GM18526 (cell line): Measurements from ENCODE around the gene RFLNA.

Experiments
- POLR2A ChIP-seq: IDR thresholded peaks from 3 replicates; pipeline ENCODE4 v1.6.1; 2011; ENCODE audit not compliant: insufficient read length; ENCODE audit errors: extremely low read depth

Gene RFLNA, protein sequence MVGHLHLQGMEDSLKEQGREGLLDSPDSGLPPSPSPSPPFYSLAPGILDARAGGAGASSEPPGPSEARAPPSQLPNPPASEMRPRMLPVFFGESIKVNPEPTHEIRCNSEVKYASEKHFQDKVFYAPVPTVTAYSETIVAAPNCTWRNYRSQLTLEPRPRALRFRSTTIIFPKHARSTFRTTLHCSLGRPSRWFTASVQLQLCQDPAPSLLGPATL

DNA sequence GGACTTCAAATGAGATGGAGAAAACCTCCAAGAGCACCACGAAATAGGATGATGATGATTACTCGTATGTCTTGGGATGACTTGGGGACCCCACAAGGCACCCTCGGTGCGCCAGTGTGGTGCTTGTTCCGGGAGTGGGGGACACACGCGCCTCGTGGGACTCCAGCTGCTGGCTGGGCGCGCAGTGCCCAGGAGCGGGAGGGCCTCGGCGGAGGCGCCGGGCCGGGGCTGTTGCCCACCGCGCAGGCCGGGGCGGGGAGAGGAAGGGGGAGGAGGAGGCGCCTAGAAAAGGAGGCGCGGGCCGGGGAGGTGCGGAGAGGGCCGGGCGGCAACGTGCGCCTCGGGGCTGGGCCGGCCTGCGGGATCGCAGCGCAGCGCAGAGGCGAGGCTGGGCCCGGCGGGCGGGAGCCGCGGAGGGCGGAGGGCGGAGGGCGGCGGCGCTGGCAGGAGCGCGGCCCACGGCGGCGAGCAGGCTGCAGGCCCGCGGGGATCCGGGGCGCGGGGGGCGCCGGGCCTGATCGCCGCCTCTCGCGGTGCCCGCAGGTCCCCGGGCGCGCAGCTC lies at the start of gene RFLNA:
Gene RFLNA (plus strand): TSS at position 314 of the 562 bp plus-strand sequence. CDS start 337 bp downstream, outside the sequence.
- no peak for TF ChIP-seq POLR2A

DNA sequence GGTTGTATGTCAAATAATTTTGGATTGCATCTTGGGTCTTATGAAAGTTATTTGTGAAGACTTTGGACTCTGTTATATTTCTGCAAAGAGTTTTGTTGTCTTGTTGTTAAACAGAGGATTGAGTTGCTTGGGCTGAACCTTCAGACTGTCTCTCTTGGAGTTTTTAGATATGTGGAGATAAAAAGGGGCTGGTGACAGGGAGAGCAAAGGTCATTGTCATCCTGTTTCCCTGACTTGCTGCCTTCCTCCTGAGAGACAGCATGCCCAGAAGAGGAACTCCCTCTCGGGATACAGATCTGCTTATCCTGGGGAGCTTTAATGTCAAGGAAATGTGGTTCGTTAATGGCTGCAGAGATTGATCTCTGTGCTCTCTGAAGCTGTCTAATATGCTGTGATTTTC lies 47.6 kb upstream of the RFLNA start:
- TF ChIP-seq POLR2A, result no peak

DNA sequence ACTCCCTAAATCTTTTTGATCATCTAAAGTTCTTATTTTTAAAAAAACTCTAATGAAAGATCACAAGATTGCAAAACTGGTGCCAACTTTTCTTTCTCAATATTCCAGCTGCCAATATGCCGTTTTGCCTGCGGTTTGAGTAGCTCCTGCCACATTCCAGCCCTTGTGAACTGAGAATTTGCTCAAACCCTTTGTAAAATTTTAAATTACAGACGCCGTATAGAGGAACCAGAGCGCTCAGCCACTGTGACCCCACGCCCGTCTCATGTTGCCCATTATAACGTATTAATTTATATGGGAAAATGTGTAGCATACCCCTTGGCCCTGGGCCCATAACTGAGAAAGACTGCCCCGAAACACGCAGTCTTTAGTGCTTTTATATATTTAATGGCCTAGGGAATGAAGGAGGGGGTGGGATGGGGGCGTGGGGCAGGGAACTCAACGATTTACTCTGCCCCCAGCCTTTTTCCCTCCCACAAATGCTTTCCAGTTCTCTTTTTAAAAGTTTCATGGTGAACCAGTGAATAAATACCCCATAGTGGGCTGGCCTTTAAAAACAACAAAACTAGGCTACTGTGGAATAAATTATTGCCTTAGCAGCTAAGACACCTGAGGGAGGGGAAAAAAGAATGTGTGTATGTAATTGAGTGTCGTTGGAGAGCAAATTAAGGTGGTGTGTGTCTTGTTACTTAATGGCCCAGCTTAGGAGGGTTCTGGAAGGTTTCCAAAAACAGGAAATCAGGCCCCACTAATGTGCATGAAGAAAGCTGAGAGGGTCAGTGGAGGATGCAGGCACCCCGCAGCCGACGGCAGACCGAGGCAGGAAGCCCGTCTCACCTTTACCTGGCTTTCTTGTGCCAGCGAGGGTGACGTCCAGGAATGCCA lies 45.7 kb upstream of the RFLNA start:
- no peak for TF ChIP-seq POLR2A

DNA sequence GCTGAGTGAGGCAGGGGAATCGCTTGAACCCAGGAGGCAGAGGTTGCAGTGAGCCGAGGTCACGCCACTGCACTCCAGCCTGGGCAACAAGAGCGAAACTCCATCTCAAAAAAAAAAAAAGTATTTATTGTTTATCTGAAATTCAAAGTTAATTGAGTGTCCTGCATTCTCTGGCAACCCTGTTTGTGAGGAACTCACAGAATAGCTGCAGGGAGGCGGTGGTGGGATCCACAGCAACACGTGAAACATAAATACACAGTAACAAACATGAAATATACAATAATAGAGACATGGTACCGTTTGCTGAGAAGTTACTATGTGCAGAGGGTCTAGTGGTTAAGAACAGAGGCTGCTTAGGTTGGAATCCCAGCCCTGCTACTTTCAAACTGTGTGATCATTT lies 43.7 kb upstream of the RFLNA start:
- TF ChIP-seq POLR2A, result no peak

DNA sequence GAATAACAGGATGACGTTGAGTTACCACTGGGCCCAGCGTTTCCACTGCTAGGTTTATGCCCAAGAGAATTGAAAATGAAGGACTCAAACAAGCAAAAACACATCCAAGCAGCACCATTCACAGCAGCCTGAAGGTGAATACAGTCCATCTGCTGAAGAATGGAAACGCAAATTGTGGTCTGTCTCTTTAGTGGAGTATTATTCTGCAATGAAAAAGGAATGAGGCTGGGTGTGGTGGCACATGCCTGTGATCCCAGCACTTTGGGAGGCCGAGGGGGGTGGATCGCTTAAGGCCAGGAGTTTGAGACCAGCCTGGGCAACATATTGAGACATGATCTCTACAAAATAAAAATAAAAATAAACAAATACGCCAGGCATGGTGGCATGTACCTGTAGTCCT lies 41.9 kb upstream of the RFLNA start:
- TF ChIP-seq POLR2A, result no peak

DNA sequence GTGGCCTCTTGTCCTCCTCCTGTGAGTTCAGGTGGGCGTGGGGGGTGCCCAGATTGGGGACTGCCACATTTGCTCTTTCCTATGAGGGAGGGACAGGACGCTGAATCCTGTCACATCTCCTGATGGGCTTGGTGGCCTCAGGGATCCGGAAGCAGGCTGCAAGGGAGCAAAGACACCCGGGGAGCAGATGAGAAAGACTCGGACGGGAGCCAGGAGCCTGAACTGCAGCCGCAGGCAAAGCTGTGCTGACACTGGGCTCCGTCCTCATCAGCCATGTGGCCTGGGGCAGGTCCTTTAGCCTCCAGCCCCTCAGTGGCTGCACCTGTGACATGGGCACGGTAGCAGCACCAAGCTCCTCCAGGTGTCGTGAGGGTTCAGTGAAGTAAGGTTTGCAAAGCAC lies 40.8 kb upstream of the RFLNA start:
- TF ChIP-seq POLR2A, result no peak

DNA sequence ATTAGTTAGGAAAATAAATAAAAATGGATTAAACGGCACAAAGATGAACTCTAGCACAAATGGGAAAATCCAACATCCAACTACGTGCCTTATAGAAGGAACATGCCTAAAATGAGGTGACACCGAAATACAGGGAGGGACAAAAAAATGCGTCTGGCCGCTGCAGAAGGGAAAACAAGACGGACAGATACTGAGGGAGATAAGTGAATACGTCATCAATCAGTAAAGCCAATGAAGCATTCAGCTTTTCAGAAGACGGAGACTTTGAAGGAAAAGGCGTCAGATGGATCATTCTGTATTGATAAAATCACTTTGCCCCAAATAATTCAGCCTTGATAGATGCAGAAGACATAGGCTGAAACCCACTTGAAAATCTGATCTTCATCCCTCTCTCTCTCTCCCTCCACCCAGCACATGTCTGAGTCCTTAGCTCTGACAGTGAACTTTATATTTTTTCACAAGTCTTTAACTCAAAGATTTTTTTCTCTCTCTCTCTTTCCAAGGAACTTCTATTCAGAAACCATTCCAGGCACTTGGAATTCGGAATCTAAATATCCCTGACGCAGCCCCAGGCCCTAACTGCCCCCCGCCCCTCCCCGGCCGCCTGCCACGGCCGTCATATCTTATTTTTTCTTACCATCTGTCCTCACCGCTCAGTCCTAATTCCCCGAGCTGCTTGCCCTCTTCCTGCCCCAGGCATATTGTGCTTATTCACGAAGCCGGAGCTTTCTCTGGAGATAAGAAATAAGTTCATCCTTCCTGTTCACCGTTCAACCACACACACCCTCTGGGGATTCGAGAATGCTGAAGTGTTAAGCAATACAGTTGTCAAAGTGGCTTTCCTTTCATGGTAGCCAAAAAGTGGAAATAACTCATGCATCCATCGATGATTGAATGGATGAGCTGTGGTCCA lies 35.5 kb upstream of the RFLNA start:
- TF ChIP-seq POLR2A, result no peak

DNA sequence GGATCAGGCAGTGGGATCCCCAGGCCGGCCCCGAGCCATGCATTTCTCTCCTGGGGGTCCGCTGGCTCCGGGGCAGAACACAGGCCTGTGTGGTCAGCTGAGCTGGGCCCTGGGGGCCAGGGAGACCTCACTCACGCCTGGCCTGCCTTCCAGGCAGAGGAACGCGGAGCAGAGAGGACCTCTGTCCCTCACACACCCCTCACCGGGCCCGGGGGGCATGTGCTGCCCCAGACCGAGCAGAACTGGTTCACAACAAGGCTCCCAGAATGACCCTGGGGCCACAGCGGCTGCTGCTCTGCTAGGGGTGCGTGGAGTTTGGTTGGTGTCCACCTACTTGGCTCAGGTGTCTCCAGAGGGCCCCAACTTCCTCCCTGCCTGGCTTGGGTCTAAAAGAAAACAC lies 33.0 kb upstream of the RFLNA start:
- no peak for TF ChIP-seq POLR2A

DNA sequence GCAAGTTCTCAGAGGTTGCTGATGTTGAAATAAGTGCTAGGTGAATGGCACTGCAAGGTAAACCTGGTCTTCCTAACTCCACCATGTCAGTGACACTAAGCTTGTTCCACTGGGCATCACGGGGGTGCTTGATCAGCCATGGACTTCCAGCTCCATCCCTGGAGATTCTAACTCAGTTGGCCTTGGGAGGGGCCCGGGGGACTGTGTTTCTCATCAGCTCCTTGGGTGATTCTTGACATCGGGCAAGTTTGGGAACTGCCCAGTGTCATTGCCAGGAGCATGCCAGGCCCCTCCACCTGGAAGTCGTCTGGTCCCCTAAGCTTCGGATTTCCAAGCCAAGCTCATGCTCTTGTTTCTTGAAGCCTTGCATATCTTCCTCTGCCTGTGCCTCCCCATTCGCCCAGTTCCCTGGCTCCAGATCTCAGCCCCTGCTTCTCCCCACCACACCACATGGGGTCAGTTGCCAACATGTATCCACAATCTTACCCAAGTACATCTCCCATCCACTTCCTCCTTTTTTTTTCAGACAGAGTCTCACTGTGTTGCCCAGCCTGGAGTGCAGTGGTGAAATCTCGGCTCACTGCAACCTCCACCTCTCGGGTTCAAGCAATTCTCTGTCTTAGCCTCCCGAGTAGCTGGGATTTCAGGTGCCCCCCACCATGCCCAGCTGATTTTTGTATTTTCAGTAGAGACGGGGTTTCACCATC lies 30.7 kb upstream of the RFLNA start:
- no peak for TF ChIP-seq POLR2A

DNA sequence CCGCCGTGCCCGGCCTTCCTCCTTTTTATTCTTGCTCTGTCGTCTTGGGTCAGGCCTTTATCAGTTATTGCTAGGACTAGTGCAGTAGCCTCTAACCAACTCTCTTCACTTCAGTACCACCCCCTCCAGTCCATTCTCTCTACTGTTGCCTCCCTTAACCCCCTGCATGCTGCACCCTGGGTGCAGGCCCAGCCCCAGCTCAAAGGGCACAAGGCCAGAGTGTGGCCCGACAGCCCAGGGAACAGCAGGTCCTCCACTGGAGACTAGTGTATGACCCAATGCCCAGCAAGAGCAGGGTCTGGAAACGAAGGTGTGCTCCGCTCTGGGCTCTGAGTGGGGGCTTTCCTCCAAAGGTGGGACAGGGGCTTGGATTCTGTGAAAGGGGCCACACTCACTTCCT lies 30.0 kb upstream of the RFLNA start:
- TF ChIP-seq POLR2A, result no peak

DNA sequence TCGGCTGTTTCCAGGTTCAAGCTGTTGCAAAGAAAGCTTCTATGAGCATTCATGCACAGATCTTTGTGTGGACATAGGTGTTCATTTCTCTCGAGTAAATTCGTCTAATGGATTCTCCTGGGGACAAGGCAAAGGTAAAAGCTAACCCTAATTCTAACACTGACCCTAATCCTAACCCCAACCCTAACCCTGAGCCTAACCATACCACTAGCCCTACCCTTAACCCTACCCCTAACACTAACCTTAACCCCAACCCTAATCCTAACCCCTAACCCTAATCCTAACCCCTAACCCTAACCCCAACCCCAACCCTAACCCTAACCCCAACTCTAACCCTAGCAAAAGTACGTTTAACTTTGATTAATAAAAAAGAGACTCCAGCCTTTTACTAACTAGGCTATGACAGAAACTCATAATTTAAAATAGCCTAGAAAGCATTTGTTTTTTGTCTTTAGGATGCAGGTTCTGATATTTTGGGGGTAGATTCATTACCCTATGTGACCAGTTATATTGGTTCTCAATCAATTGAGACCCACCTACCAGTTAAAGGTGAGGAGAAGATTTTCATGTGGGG lies 27.6 kb upstream of the RFLNA start:
- TF ChIP-seq POLR2A, result no peak

DNA sequence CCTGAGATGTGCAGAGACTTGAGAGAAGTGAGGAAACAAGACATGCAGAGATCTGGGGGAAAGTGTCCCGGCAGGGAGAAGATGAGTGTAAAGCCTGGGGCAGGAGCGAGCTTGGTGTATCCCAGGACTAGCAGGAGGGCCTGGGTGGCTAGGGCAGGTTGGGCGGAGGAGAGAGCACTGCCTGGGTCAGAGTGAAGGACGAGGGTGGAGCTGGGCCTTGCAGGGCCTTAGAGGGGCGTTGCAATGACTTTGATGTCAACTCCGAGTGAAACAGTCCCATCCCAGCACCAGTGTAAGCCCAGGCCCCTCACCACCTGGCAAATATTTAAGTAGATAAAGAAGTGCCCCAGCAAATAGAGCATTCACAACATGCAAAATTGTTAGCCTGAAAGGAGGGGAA lies 24.2 kb upstream of the RFLNA start:
- TF ChIP-seq POLR2A, result no peak

DNA sequence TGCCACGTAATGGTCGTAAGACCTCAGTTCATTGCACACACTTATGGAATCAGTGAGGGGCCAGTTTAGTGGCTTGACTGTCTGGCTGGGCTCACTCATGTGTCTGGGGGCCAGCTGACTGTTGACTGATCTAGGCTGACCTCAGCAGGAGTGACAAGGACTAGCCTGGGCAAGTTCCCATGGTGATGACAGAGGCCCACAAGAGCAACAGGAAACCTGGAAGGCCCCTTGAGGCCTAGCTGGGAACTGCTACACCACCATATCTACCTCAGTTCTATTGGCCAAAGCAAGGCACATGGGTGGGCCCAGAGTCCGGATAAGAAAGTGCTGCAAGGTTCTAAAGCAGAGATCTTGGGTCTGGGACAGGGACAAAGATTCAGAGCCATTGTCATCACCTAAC lies 21.3 kb upstream of the RFLNA start:
- TF ChIP-seq POLR2A, result no peak

DNA sequence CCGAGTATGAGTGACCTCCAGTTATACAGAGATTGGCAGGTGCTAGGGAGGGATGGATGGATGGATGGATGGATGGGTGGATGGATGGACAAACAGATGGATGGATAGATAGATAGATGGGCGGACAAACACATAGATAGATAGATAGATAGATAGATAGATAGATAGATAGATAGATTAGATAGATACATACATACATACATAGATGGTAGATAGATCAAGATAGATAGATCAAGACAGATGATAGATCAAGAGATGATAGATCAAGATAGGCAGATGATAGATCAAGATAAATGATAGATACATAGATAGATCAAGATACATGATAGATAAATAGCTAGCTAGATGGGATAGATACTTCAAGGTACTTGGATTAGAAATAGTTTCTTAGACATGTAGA lies 18.6 kb upstream of the RFLNA start:
- TF ChIP-seq POLR2A, result no peak
